ENCODE data around the gene ALAS2. TPM values are rescaled to one million over a fixed set of nuclear protein-coding genes. Genes with fewer than 3 reads are reported as not detected.

Gene ALAS2
- total RNA-seq, 1 donor from 2014 or later: not detected

GRCh38 chrX:55004231-55004630 is 26.5 kb downstream of the ALAS2 start:
- no peak overlapping the region for H3K4me3 Mint-ChIP-seq (ENCODE audit: low read depth)
- no peak for DNase-seq (ENCODE audit: low spot score, unreplicated experiment)
- peaks cover 11% of the 10 kb centered on the region for H3K4me1 Mint-ChIP-seq (ENCODE audit: low read depth)
- H3K27me3 Mint-ChIP-seq: no peaks in the 10 kb centered on the region
- no peak overlapping the region for H3K27ac Mint-ChIP-seq
- H3K9me3 Mint-ChIP-seq (ENCODE audit: low read depth): peaks cover 16% of the 10 kb centered on the region
- TF ChIP-seq CTCF (IDR thresholded peaks at IDR 0.05; ENCODE audit: unreplicated experiment): no peak
- peaks cover 13% of the 10 kb centered on the region for H3K36me3 Mint-ChIP-seq (ENCODE audit: insufficient read depth)

- Mint-ChIP-seq H3K4me1 (ENCODE audit: low read depth) (peaks cover 11% of the 10 kb centered on the region), H3K4me3 (ENCODE audit: low read depth) (peak within 1 kb of the TSS; percentile 91), H3K36me3 (ENCODE audit: insufficient read depth) (peaks cover 5% of the 10 kb centered on the region), H3K9me3 (ENCODE audit: low read depth) (peaks cover 15% of the 10 kb centered on the region), H3K27me3 (no peaks in the 10 kb centered on the region), H3K27ac (peak within 1 kb of the TSS; percentile 96)
- DNase-seq (ENCODE audit: low spot score, unreplicated experiment): peak; percentile 55
- TF ChIP-seq CTCF (IDR thresholded peaks at IDR 0.05; ENCODE audit: unreplicated experiment): no peak
Measured at GRCh38 chrX:54999717-55000598, 30.8 kb downstream of the ALAS2 start, which contains the start of gene APEX2. Gene APEX2, plus strand, starts transcription at chrX:55000363. Its CDS starts 60 bp downstream, at chrX:55000423.

- Mint-ChIP-seq H3K4me3 (ENCODE audit: low read depth) (no peak overlapping the region), H3K9me3 (ENCODE audit: low read depth) (peaks cover 15% of the 10 kb centered on the region)
Measured at GRCh38 chrX:54995621-54996020, 35.2 kb downstream of the ALAS2 start.

GRCh38 chrX:54994668-54995351 is 36.0 kb downstream of the ALAS2 start:
- Mint-ChIP-seq H3K4me1 (ENCODE audit: low read depth) (no peaks in the 10 kb centered on the region), H3K27ac (no peak overlapping the region), H3K9me3 (ENCODE audit: low read depth) (peaks cover 13% of the 10 kb centered on the region), H3K27me3 (no peaks in the 10 kb centered on the region), H3K4me3 (ENCODE audit: low read depth) (no peak overlapping the region), H3K36me3 (ENCODE audit: insufficient read depth) (no peaks in the 10 kb centered on the region)
- DNase-seq (ENCODE audit: low spot score, unreplicated experiment): no peak
- no peak for TF ChIP-seq CTCF (IDR thresholded peaks at IDR 0.05; ENCODE audit: unreplicated experiment)

More at GRCh38 chrX:54995621-54996020, 35.2 kb downstream of the ALAS2 start:
- TF ChIP-seq CTCF (IDR thresholded peaks at IDR 0.05; ENCODE audit: unreplicated experiment): no peak
- Mint-ChIP-seq H3K27ac (no peak overlapping the region), H3K27me3 (no peaks in the 10 kb centered on the region), H3K36me3 (ENCODE audit: insufficient read depth) (no peaks in the 10 kb centered on the region), H3K4me1 (ENCODE audit: low read depth) (peaks cover 2% of the 10 kb centered on the region)
- DNase-seq (ENCODE audit: low spot score, unreplicated experiment): no peak

GRCh38 chrX:54994099-54994498 is 36.7 kb downstream of the ALAS2 start, which contains the start of gene PFKFB1:
Gene PFKFB1, minus strand, starts transcription at chrX:54994188. Its CDS starts 181 bp downstream, at chrX:54994007.
- TF ChIP-seq CTCF (IDR thresholded peaks at IDR 0.05; ENCODE audit: unreplicated experiment): no peak
- Mint-ChIP-seq H3K27me3 (no peaks in the 10 kb centered on the region), H3K4me3 (ENCODE audit: low read depth) (no peak within 1 kb of the TSS), H3K9me3 (ENCODE audit: low read depth) (peaks cover 13% of the 10 kb centered on the region), H3K27ac (no peak within 1 kb of the TSS), H3K36me3 (ENCODE audit: insufficient read depth) (no peaks in the 10 kb centered on the region), H3K4me1 (ENCODE audit: low read depth) (no peaks in the 10 kb centered on the region)
- no peak for DNase-seq (ENCODE audit: low spot score, unreplicated experiment)
